MM.1S (cell line): ENCODE results near the gene TMEM108.

Experiments used
- EZH2 ChIP-seq: fragments of 300-600 bp; sonication (generic); optimal IDR thresholded peaks from 2 replicates; pipeline ENCODE3; 2017; ENCODE audit warnings: low read depth, mild to moderate bottlenecking, antibody characterized with exemption, low read length, mixed read lengths
- EZH2phosphoT487 ChIP-seq: fragments of 300-600 bp; sonication (generic); IDR thresholded peaks from 2 replicates; pipeline ENCODE4 v1.6.1; 2018; ENCODE audit warnings: antibody characterized with exemption, low read length
- TF ChIP-seq, protein P1 (sequence below): fragments of 300-600 bp; sonication (generic); IDR thresholded peaks from 2 replicates; pipeline ENCODE4 v1.5.1; 2016; ENCODE audit warnings: antibody characterized with exemption, low read length, mixed read lengths

DNA sequence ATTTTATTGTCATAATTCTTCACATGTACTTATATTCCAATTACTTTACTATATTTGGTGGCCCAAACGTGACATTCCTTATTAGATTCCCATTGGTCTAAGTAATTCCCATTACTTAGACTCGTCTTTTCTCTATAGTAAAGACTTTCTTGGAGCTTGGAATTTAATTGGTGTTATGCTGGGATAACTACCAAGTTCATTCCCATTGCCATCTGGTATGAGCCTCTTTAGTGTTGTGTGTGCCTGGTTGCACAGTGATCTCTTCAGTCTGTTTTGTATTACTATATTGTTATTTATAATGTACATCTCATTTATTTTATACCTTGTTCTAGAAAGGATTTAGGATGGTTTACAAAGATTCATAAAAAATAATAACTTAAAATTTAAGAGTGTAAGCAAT, 27.8 kb downstream of the TMEM108 start:
- TF ChIP-seq, protein P1, sequence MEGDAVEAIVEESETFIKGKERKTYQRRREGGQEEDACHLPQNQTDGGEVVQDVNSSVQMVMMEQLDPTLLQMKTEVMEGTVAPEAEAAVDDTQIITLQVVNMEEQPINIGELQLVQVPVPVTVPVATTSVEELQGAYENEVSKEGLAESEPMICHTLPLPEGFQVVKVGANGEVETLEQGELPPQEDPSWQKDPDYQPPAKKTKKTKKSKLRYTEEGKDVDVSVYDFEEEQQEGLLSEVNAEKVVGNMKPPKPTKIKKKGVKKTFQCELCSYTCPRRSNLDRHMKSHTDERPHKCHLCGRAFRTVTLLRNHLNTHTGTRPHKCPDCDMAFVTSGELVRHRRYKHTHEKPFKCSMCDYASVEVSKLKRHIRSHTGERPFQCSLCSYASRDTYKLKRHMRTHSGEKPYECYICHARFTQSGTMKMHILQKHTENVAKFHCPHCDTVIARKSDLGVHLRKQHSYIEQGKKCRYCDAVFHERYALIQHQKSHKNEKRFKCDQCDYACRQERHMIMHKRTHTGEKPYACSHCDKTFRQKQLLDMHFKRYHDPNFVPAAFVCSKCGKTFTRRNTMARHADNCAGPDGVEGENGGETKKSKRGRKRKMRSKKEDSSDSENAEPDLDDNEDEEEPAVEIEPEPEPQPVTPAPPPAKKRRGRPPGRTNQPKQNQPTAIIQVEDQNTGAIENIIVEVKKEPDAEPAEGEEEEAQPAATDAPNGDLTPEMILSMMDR: no peak
- TF ChIP-seq EZH2: no peak
- TF ChIP-seq EZH2phosphoT487: no peak
